Transverse colon (tissue), 4 donors: ENCODE measurements around the gene ATP1A3. TPM values are rescaled to one million over a fixed set of nuclear protein-coding genes. Genes with fewer than 3 reads are reported as not detected.

Experiments used
- DNase-seq: peaks from one replicate; pipeline ENCODE4 v3.0.0-alpha.2; 2019
- H3K27ac ChIP-seq, 4 donors: fragments of 200-600 bp; sonication (generic); 2 replicates each; pipeline ENCODE4 v1.5.1; 2016 to 2018; ENCODE audit warnings: inconsistent platforms in 4 of 4
- H3K27me3 ChIP-seq: fragments of 200-600 bp; sonication (generic); 2 replicates; pipeline ENCODE4 v1.5.1; 2017; ENCODE audit warnings: inconsistent platforms
- H3K36me3 ChIP-seq, 4 donors: fragments of 200-600 bp; sonication (generic); 2 replicates each; pipeline ENCODE4 v1.5.1; 2017 to 2019; ENCODE audit warnings: inconsistent platforms in 4 of 4
- H3K4me1 ChIP-seq, 4 donors: fragments of 200-600 bp; sonication (generic); 2 replicates each; pipeline ENCODE4 v1.5.1; 2017 to 2020; ENCODE audit warnings: inconsistent platforms in 4 of 4
- H3K4me3 ChIP-seq, 4 donors: fragments of 200-600 bp; sonication (generic); 1 replicate in 1 of 4; 2 replicates in 3 of 4; pipeline versions ENCODE4 v1.5.1 to v1.6.1; 2017 to 2019; ENCODE audit warnings: inconsistent platforms in 4 of 4
- H3K9me3 ChIP-seq, 2 donors: fragments of 200-600 bp; sonication (generic); 2 replicates each; pipeline ENCODE4 v1.5.1; 2017 to 2019; ENCODE audit warnings: inconsistent platforms in 2 of 2
- EP300 ChIP-seq: sonication (generic); formaldehyde crosslinking; IDR thresholded peaks from one replicate; pipeline ENCODE4 v1.6.1; 2017; ENCODE audit warnings: antibody characterized with exemption, low read depth
- POLR2A ChIP-seq: fragments of 450-650 bp; IDR thresholded peaks from one replicate; pipeline ENCODE4 v1.6.1; 2016; ENCODE audit warnings: antibody characterized with exemption, mild to moderate bottlenecking, moderate library complexity
- POLR2AphosphoS5 ChIP-seq, 3 donors: sonication (generic); formaldehyde crosslinking; IDR thresholded peaks; one replicate each; pipeline ENCODE4 v1.6.1; 2016; ENCODE audit warnings: antibody characterized with exemption in 3 of 3
- WGBS, 2 donors: methylation state at CpG; one replicate each; pipeline ENCODE4 v1.1.5; 2018; ENCODE audit warnings: low coverage in 1 of 2; 5-methylcytosine and 5-hydroxymethylcytosine counted together
- in situ Hi-C, 4 donors: fragments of 200-750 bp; cut with MboI; loops; one replicate each; pipeline versions ENCODE4 v1.15.0 to v1.15.1; 2017; ENCODE audit warnings: low sequenced_read_pairs in 3 of 4, low pct_ligation_motif_present in 1 of 4, low pct_unique_long_range_greater_than_20kb in 1 of 4
- intact Hi-C: fragments of 100-400 bp; cut with DNase I; formaldehyde crosslinking; loops from one replicate; pipeline ENCODE4 v1.15.1; 2023; ENCODE audit warnings: low total_unique reads
- total RNA-seq, 4 donors: library from RNA; depleted of rRNA; stranded (reverse); fragments of >200 nt; gene quantifications; one replicate each; pipeline ENCODE4 v1.1.0, GENCODE V29; 2016
- TF ChIP-seq, protein P1 (sequence below), 5 experiments: fragments of 200-600 bp in 3 of 5; fragments of 450-650 bp in 2 of 5; sonication (generic) in 3 of 5; IDR thresholded peaks; 1 replicate in 2 of 5; 2 replicates in 3 of 5; pipeline ENCODE4 v1.5.1; 2016 to 2017; ENCODE audit warnings: antibody characterized with exemption in 5 of 5, inconsistent platforms in 3 of 5, mild to moderate bottlenecking in 2 of 5, moderate library complexity in 1 of 5

The ATP1A3 gene
- total RNA-seq, 4 donors from 2014 or later = 0.20 to 1.1 (median 1.1) TPM; not detected in 1

DNA sequence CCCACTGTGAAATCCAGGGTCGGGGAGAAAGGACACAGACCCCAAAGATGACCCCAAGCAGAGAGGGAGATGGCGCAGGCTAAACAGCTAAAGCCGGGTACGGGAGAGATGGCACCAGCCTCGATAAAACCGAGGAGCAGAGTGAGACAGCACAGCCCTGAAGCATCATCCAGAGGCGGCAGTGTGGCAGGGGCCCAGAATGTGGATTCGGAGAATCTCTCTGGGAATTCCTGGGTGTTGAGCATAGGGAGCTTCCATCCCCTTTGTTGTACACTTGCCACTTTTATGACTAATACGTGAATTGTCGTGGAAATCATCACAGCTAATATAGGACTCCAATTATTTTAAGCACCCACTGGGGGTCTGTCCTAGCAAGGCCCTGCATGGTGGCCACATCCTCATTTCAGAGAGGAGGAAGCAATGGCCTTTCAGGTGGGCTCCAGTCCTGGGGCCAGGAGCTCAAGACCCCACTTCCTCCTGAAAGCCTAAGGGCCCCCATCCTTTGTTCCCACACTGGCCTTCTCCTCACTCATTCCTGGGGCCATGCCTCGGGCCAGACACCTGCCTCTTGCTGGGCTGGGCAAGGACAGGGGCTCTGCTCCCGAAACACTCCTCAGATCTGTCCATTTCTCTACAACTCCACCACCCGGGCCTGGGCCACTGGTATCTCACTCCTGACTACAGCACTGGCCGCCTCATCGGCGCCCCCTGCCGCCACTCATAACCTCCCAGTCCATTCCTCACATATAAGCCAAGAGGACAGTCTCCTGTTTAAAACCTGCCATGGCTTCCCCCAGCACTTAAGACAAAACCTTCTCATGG, 29.3 kb upstream of the ATP1A3 start:
- Histone ChIP-seq H3K27ac (no peak overlapping the region), H3K4me1 (peaks cover 0 to 12% (median 8%) of the 10 kb centered on the region in 4 donors), H3K4me3 (no peak overlapping the region), H3K9me3 (no peaks in the 10 kb centered on the region), H3K27me3 (no peaks in the 10 kb centered on the region), H3K36me3 (no peaks in the 10 kb centered on the region)
- TF ChIP-seq POLR2A = no peak
- TF ChIP-seq, protein P1, sequence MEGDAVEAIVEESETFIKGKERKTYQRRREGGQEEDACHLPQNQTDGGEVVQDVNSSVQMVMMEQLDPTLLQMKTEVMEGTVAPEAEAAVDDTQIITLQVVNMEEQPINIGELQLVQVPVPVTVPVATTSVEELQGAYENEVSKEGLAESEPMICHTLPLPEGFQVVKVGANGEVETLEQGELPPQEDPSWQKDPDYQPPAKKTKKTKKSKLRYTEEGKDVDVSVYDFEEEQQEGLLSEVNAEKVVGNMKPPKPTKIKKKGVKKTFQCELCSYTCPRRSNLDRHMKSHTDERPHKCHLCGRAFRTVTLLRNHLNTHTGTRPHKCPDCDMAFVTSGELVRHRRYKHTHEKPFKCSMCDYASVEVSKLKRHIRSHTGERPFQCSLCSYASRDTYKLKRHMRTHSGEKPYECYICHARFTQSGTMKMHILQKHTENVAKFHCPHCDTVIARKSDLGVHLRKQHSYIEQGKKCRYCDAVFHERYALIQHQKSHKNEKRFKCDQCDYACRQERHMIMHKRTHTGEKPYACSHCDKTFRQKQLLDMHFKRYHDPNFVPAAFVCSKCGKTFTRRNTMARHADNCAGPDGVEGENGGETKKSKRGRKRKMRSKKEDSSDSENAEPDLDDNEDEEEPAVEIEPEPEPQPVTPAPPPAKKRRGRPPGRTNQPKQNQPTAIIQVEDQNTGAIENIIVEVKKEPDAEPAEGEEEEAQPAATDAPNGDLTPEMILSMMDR (IDR thresholded peaks at IDR 0.05) = peak in 2 of 5 experiments; percentile 18 to 23
- intact Hi-C loops (no loop called here), in situ Hi-C loops (no loop called here)
- 66 to 81% methylated on average over 9 to 17 of the region's 17 CpGs for WGBS, 2 donors
- peak; percentile 24 for DNase-seq

DNA sequence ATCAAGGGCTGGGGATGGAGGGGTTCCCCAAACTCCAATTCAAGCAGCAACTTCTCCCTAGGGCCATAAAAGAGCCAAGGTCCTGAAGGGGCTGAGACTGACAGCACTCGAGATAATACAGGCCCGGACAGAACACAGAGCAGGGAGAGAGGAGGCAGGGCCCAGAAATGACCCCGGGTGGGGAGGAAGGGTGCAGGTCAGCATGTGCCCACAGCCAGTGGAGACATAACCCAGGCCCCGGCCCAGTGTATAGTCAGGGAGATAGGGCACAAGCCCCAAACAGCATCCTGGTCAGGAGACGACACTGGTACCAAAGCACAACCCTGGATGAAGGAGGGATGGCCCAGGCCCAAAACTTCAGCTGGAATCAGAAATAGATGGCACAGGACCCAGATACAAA, 28.6 kb upstream of the ATP1A3 start:
- no peak for DNase-seq
- H3K9me3 ChIP-seq = no peaks in the 10 kb centered on the region
- H3K27me3 ChIP-seq = no peaks in the 10 kb centered on the region
- no peak overlapping the region for H3K27ac ChIP-seq
- no peak overlapping the region for H3K4me3 ChIP-seq
- intact Hi-C loops (no loop called here), in situ Hi-C loops (no loop called here)
- WGBS, 2 donors = 69 to 100% methylated on average over 1 to 5 of the region's 5 CpGs
- H3K36me3 ChIP-seq = no peaks in the 10 kb centered on the region
- TF ChIP-seq, protein P1 (IDR thresholded peaks at IDR 0.05) = no peak
- TF ChIP-seq POLR2A = no peak
- no peak for TF ChIP-seq EP300
- TF ChIP-seq POLR2AphosphoS5 (IDR thresholded peaks at IDR 0.05) = no peak
- peaks cover 0 to 12% (median 8%) of the 10 kb centered on the region in 4 donors for H3K4me1 ChIP-seq

DNA sequence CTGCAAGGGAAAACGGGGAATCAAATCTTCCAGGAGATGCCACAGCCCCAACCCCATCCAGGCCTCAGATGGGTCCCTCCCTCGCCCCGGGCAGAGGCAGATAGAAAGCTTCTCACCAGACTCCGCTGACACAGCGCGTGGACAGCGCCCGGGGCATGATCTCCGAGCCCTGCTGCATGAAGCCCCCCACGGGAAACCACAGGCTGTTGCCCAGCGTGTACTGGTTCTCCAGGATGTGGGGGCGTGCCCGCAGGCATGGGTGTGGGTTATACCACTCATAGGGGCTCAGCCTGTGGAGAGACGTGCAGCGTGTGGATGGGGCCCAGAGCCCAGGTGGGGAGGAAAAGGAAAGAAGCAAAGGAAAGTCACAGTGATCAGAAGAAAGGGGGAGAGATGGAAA, 27.2 kb upstream of the ATP1A3 start:
- no peaks in the 10 kb centered on the region for H3K36me3 ChIP-seq
- TF ChIP-seq, protein P1 (IDR thresholded peaks at IDR 0.05) = no peak
- TF ChIP-seq POLR2A (no peak), EP300 (no peak), POLR2AphosphoS5 (IDR thresholded peaks at IDR 0.05) (no peak)
- H3K4me3 ChIP-seq = no peak overlapping the region
- WGBS, 2 donors = 60 to 84% methylated on average over 1 to 15 of the region's 15 CpGs
- intact Hi-C loops = no loop called here
- in situ Hi-C loops = no loop called here
- no peaks in the 10 kb centered on the region for H3K27me3 ChIP-seq
- H3K4me1 ChIP-seq = peaks cover 0 to 12% (median 8%) of the 10 kb centered on the region in 4 donors
- no peak for DNase-seq
- H3K27ac ChIP-seq = no peak overlapping the region
- no peaks in the 10 kb centered on the region for H3K9me3 ChIP-seq

DNA sequence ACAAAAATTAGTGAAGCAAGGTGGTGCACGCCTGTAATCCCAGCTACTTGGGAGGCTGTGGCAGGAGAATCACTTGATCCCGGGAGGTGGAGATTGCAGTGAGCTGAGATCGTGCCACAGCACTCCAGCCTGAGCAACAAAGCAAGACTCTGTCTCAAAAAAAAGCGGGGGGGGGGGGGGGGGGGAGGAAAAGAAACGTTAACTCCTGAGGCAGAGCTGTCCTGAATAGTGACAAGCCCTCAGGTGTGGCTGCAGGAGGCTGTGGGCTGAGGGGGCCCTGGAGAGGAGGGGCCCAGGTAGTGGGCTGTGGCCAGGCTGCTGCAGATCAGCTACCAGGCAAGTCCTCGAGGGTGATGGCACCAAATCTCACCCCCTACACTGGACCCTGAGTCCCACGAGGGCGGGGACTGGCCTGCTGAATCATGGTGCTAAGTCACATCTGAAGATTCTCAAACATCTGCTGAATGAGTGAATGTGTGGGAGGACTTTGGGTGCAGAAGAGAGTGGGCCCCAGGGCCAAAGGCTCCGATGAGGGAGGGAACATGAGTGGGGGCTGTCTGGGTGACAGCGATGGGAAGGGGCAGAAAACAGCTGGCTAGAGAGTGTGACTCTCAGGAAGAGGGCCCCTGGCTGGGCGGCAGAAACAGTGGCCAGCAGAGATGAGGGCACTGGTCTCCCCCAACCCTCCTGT, 24.6 kb upstream of the ATP1A3 start:
- in situ Hi-C loops = no loop called here
- no peaks in the 10 kb centered on the region for H3K9me3 ChIP-seq
- no peaks in the 10 kb centered on the region for H3K36me3 ChIP-seq
- H3K4me1 ChIP-seq = no peaks in the 10 kb centered on the region
- 68% methylated on average over 11 of the region's 11 CpGs; no CpG with 5 or more reads in 1 of the 2 donors for WGBS, 2 donors
- no peak for DNase-seq
- TF ChIP-seq POLR2A (no peak), POLR2AphosphoS5 (IDR thresholded peaks at IDR 0.05) (no peak), EP300 (no peak)
- TF ChIP-seq, protein P1 (IDR thresholded peaks at IDR 0.05) = no peak
- no peak overlapping the region for H3K4me3 ChIP-seq
- H3K27me3 ChIP-seq = no peaks in the 10 kb centered on the region
- intact Hi-C loops = no loop called here
- H3K27ac ChIP-seq = no peak overlapping the region
